ENCODE data around the gene NINL.

NINL gene

DNA sequence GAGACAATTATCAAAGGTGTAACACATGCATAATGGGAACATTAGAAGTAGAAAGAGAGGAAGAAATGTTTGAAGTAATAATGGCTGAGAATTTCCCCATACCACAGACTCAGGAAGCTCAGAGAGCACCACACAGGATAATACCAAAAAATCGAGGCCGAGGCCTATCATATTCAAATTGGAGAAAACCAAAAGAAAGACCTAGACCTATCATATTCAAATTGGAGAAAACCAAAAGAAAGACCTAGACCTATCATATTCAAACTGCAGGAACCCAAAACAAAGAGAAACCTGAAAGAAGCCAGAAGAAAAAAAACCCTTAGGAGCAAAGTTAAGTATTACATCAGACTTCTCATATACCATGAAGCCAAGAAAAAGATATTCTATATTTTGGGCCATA, 18.0 kb downstream of the NINL start:
- H3K4me3 ChIP-seq (replicated peaks; ENCODE audit: insufficient read depth, low read length) = no peak overlapping the region
- TF ChIP-seq CTCF (IDR thresholded peaks at IDR 0.05; ENCODE audit: insufficient read depth, low read length) (no peak), SPI1 (IDR thresholded peaks at IDR 0.05; ENCODE audit: borderline replicate concordance, low read depth) (no peak), POLR2AphosphoS5 (IDR thresholded peaks at IDR 0.05; ENCODE audit: low read depth) (no peak), GABPA (IDR thresholded peaks at IDR 0.05; ENCODE audit: low read depth) (no peak)
- TF ChIP-seq, protein P1, sequence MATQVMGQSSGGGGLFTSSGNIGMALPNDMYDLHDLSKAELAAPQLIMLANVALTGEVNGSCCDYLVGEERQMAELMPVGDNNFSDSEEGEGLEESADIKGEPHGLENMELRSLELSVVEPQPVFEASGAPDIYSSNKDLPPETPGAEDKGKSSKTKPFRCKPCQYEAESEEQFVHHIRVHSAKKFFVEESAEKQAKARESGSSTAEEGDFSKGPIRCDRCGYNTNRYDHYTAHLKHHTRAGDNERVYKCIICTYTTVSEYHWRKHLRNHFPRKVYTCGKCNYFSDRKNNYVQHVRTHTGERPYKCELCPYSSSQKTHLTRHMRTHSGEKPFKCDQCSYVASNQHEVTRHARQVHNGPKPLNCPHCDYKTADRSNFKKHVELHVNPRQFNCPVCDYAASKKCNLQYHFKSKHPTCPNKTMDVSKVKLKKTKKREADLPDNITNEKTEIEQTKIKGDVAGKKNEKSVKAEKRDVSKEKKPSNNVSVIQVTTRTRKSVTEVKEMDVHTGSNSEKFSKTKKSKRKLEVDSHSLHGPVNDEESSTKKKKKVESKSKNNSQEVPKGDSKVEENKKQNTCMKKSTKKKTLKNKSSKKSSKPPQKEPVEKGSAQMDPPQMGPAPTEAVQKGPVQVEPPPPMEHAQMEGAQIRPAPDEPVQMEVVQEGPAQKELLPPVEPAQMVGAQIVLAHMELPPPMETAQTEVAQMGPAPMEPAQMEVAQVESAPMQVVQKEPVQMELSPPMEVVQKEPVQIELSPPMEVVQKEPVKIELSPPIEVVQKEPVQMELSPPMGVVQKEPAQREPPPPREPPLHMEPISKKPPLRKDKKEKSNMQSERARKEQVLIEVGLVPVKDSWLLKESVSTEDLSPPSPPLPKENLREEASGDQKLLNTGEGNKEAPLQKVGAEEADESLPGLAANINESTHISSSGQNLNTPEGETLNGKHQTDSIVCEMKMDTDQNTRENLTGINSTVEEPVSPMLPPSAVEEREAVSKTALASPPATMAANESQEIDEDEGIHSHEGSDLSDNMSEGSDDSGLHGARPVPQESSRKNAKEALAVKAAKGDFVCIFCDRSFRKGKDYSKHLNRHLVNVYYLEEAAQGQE (IDR thresholded peaks at IDR 0.05; ENCODE audit: insufficient replicate concordance, low read depth) = no peak
- no peak overlapping the region for H3K27ac ChIP-seq (replicated peaks)
- DNase-seq (ENCODE audit: low read depth in 1 of 2, low spot score in 1 of 2) = no peak
- no peaks in the 10 kb centered on the region for H3K27me3 ChIP-seq (ENCODE audit: insufficient read depth, poor library complexity, severe bottlenecking)

GRCh38 chr20:25566821-25567220, 18.5 kb downstream of the NINL start:
- DNase-seq (ENCODE audit: low read depth in 1 of 2, low spot score in 1 of 2) = no peak
- H3K27ac ChIP-seq (replicated peaks) = no peak overlapping the region
- TF ChIP-seq CTCF (IDR thresholded peaks at IDR 0.05; ENCODE audit: insufficient read depth, low read length) (no peak), GABPA (IDR thresholded peaks at IDR 0.05; ENCODE audit: low read depth) (no peak), SPI1 (IDR thresholded peaks at IDR 0.05; ENCODE audit: borderline replicate concordance, low read depth) (no peak), POLR2AphosphoS5 (IDR thresholded peaks at IDR 0.05; ENCODE audit: low read depth) (no peak)
- TF ChIP-seq, protein P1 (IDR thresholded peaks at IDR 0.05; ENCODE audit: insufficient replicate concordance, low read depth) = no peak
- no peak overlapping the region for H3K4me3 ChIP-seq (replicated peaks; ENCODE audit: insufficient read depth, low read length)
- no peaks in the 10 kb centered on the region for H3K27me3 ChIP-seq (ENCODE audit: insufficient read depth, poor library complexity, severe bottlenecking)

GRCh38 chr20:25565578-25566157, 19.7 kb downstream of the NINL start:
- no peak overlapping the region for H3K27ac ChIP-seq (replicated peaks)
- no peak for TF ChIP-seq GABPA (IDR thresholded peaks at IDR 0.05; ENCODE audit: low read depth)
- no peak for TF ChIP-seq CTCF (IDR thresholded peaks at IDR 0.05; ENCODE audit: insufficient read depth, low read length)
- TF ChIP-seq SPI1 (IDR thresholded peaks at IDR 0.05; ENCODE audit: borderline replicate concordance, low read depth) = no peak
- TF ChIP-seq POLR2AphosphoS5 (IDR thresholded peaks at IDR 0.05; ENCODE audit: low read depth) = no peak
- TF ChIP-seq, protein P1 (IDR thresholded peaks at IDR 0.05; ENCODE audit: insufficient replicate concordance, low read depth) = no peak
- H3K27me3 ChIP-seq (ENCODE audit: insufficient read depth, poor library complexity, severe bottlenecking) = no peaks in the 10 kb centered on the region
- no peak overlapping the region for H3K4me3 ChIP-seq (replicated peaks; ENCODE audit: insufficient read depth, low read length)
- DNase-seq (ENCODE audit: low read depth in 1 of 2, low spot score in 1 of 2) = no peak

Data from HL-60 (cell line).